MCF 10A (cell line): Measurements from ENCODE around the gene C5orf46. TPM values are rescaled to one million over a fixed set of nuclear protein-coding genes. Genes with fewer than 3 reads are reported as not detected.
"Not testable (repeated sequence)": the region's sequence is repeated elsewhere in the genome, so short reads cannot be mapped to it uniquely, and the experiment has no call there.

ENCODE experiments used
- Bru-seq: library from RNA; stranded (reverse); fragments of 400-500 nt; gene quantifications from one replicate; lab custom pipeline; 2021; lab: Mats Ljungman, UMichigan
- BruChase-seq, 2 experiments: library from RNA; stranded (reverse); fragments of 400-500 nt; gene quantifications; one replicate each; lab custom pipeline; 2021; lab: Mats Ljungman, UMichigan
- BruUV-seq: library from RNA; stranded (reverse); fragments of 400-500 nt; replicated peaks from 2 replicates; lab custom pipeline; 2021; lab: Mats Ljungman, UMichigan
- CTCF ChIA-PET: fragments of 300-600 bp; sonication (Branson Sonifier 250); formaldehyde crosslinking; extraction: SDS; loops from one replicate; lab custom pipeline; 2021; ENCODE audit warnings: antibody characterized with exemption, inconsistent platforms; lab: Yijun Ruan, JAX
- POLR2A ChIA-PET: fragments of 300-600, 350-650 bp; sonication (Branson Sonifier 250); formaldehyde crosslinking; extraction: SDS; loops from one replicate; lab custom pipeline; 2020; ENCODE audit warnings: antibody characterized with exemption, inconsistent platforms; lab: Yijun Ruan, JAX
- DNase-seq: peaks from one replicate; pipeline ENCODE4 v3.0.0-alpha.2; 2018; ENCODE audit not compliant: unreplicated experiment
- H3K27ac Mint-ChIP-seq: one replicate; pipeline ENCODE4 v1.8.0; 2022; ENCODE audit warnings: mild to moderate bottlenecking, low read depth, mixed read lengths; ENCODE audit not compliant: unreplicated experiment
- H3K27me3 Mint-ChIP-seq: one replicate; pipeline ENCODE4 v1.8.0; 2022; ENCODE audit warnings: mixed read lengths; ENCODE audit not compliant: insufficient read depth, unreplicated experiment
- H3K36me3 Mint-ChIP-seq: one replicate; pipeline ENCODE4 v1.8.0; 2022; ENCODE audit warnings: mild to moderate bottlenecking, moderate library complexity, mixed read lengths; ENCODE audit not compliant: insufficient read depth, unreplicated experiment
- H3K4me1 Mint-ChIP-seq: one replicate; pipeline ENCODE4 v1.8.0; 2022; ENCODE audit warnings: mixed read lengths; ENCODE audit not compliant: insufficient read depth, unreplicated experiment
- H3K4me3 Mint-ChIP-seq: one replicate; pipeline ENCODE4 v1.8.0; 2022; ENCODE audit warnings: mild to moderate bottlenecking, moderate library complexity, mixed read lengths; ENCODE audit not compliant: unreplicated experiment
- H3K9me3 Mint-ChIP-seq: one replicate; pipeline ENCODE4 v1.8.0; 2022; ENCODE audit warnings: mixed read lengths; ENCODE audit not compliant: unreplicated experiment
- intact Hi-C: fragments of 100-400 bp; cut with micrococcal nuclease; formaldehyde crosslinking; loops from 2 replicates; pipeline ENCODE4 v1.14.1; 2022
- long read RNA-seq: library from polyadenylated mRNA; stranded (forward); transcript quantifications from one replicate; pipeline ENCODE4 v2.0.0, GENCODE V29; 2022
- total RNA-seq: library from RNA; stranded (reverse); gene quantifications from 2 replicates; pipeline ENCODE4 v1.2.3, GENCODE V29; 2022
- TF ChIP-seq, protein P1 (sequence below): fragments of 200-600 bp; IDR thresholded peaks from one replicate; pipeline ENCODE4 v1.8.0; 2022; ENCODE audit warnings: antibody characterized with exemption, mild to moderate bottlenecking; ENCODE audit not compliant: unreplicated experiment

C5orf46 gene
- total RNA-seq (2.1 and 5.7 TPM in 2 replicates), Bru-seq, nascent RNA (percentile 57 among the genes with signal in this experiment), BruChase-seq, experiment 1, labeled RNA remaining after a 6-hour chase (percentile 42 among the genes with signal in this experiment), BruChase-seq, experiment 2, labeled RNA remaining after a 2-hour chase (percentile 57 among the genes with signal in this experiment)
- long read RNA-seq, transcript C5orf46-203 (2 exons, 573 nt) = major isoform, 7 of 7 reads
- long read RNA-seq, partial matches to known transcripts = 0 of 7 reads
- long read RNA-seq, other reads (novel, unspliced or antisense) = 0 of 7 reads

- Mint-ChIP-seq H3K9me3 (no peaks in the 10 kb centered on the region), H3K4me1 (peaks cover 39% of the 10 kb centered on the region), H3K27me3 (no peaks in the 10 kb centered on the region), H3K36me3 (no peaks in the 10 kb centered on the region), H3K27ac (peak within 1 kb of the TSS; percentile 85), H3K4me3 (peak within 1 kb of the TSS; percentile 69)
- peak; percentile 75 for DNase-seq
- BruUV-seq = no TSS peak
- POLR2A ChIA-PET = interaction anchor here (0.7 to 2.0 kb wide), 7 partner anchors 9 to 188 kb away, joined by 3 to 10 read pairs (median 5); no protein-coding TSS in a partner anchor
- TF ChIP-seq, protein P1, sequence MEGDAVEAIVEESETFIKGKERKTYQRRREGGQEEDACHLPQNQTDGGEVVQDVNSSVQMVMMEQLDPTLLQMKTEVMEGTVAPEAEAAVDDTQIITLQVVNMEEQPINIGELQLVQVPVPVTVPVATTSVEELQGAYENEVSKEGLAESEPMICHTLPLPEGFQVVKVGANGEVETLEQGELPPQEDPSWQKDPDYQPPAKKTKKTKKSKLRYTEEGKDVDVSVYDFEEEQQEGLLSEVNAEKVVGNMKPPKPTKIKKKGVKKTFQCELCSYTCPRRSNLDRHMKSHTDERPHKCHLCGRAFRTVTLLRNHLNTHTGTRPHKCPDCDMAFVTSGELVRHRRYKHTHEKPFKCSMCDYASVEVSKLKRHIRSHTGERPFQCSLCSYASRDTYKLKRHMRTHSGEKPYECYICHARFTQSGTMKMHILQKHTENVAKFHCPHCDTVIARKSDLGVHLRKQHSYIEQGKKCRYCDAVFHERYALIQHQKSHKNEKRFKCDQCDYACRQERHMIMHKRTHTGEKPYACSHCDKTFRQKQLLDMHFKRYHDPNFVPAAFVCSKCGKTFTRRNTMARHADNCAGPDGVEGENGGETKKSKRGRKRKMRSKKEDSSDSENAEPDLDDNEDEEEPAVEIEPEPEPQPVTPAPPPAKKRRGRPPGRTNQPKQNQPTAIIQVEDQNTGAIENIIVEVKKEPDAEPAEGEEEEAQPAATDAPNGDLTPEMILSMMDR = no peak
- intact Hi-C loops = loop anchor here (2.0 kb wide), 1 partner anchor 20 kb away; no protein-coding TSS in a partner anchor
- CTCF ChIA-PET = interaction anchor here (0.6 to 1.8 kb wide), 4 partner anchors 19 to 273 kb away, joined by 3 to 15 read pairs (median 8); no protein-coding TSS in a partner anchor
Observed at GRCh38 chr5:147906326-147907095, at the start of gene C5orf46. TSS of gene C5orf46 (minus strand) at chr5:147906538. CDS start at chr5:147906501, 37 bp downstream.

GRCh38 chr5:147954971-147955370 lies 48.6 kb upstream of the C5orf46 start:
- no peak for DNase-seq
- H3K36me3 Mint-ChIP-seq = no peaks in the 10 kb centered on the region
- TF ChIP-seq, protein P1 = no peak
- H3K9me3 Mint-ChIP-seq = no peaks in the 10 kb centered on the region
- ChIA-PET CTCF (interaction anchor here (1.4 to 7.0 kb wide), 6 partner anchors 97 to 776 kb away, joined by 4 to 110 read pairs (median 5); no protein-coding TSS in a partner anchor), POLR2A (interaction anchor here (0.6 to 5.2 kb wide), 4 partner anchors 34 to 428 kb away, joined by 3 to 18 read pairs (median 12); no protein-coding TSS in a partner anchor)
- intact Hi-C loops = loop anchor here (10.0 kb wide), 1 partner anchor 770 kb away; no protein-coding TSS in a partner anchor
- no peaks in the 10 kb centered on the region for H3K27me3 Mint-ChIP-seq
- H3K4me1 Mint-ChIP-seq = peaks cover 22% of the 10 kb centered on the region
- no TSS peak for BruUV-seq
- no peak overlapping the region for H3K4me3 Mint-ChIP-seq
- no peak overlapping the region for H3K27ac Mint-ChIP-seq

GRCh38 chr5:147949711-147950573 lies 43.6 kb upstream of the C5orf46 start:
- CTCF ChIA-PET = interaction anchor here (0.6 to 4.1 kb wide), 27 partner anchors 8 to 1176 kb away, joined by 3 to 86 read pairs (median 4); no protein-coding TSS in a partner anchor
- POLR2A ChIA-PET = interaction anchor here (0.9 to 1.2 kb wide), 3 partner anchors 53 to 158 kb away, joined by 4 to 7 read pairs (median 4); no protein-coding TSS in a partner anchor
- BruUV-seq = no TSS peak
- peaks cover 5% of the 10 kb centered on the region for H3K4me1 Mint-ChIP-seq
- H3K9me3 Mint-ChIP-seq = no peaks in the 10 kb centered on the region
- no peaks in the 10 kb centered on the region for H3K27me3 Mint-ChIP-seq
- no peak overlapping the region for H3K4me3 Mint-ChIP-seq
- TF ChIP-seq, protein P1 = peak; percentile 86
- peak; percentile 73 for DNase-seq
- no peaks in the 10 kb centered on the region for H3K36me3 Mint-ChIP-seq
- peak overlapping the region; percentile 54 for H3K27ac Mint-ChIP-seq
- intact Hi-C loops = loop anchor here (1.0 to 10.0 kb wide), 5 partner anchors 157 to 775 kb away; no protein-coding TSS in a partner anchor

- CTCF ChIA-PET = interaction anchor here (0.6 to 4.1 kb wide), 9 partner anchors 10 to 233 kb away, joined by 3 to 86 read pairs (median 4); partner anchors contain the start of gene SPINK5
- BruUV-seq, H3K9me3 Mint-ChIP-seq, H3K27me3 Mint-ChIP-seq, POLR2A ChIA-PET, intact Hi-C loops, H3K36me3 Mint-ChIP-seq, DNase-seq, H3K4me1 Mint-ChIP-seq, H3K27ac Mint-ChIP-seq, H3K4me3 Mint-ChIP-seq: not testable (repeated sequence)
Observed at GRCh38 chr5:147946658-147947274, 40.4 kb upstream of the C5orf46 start.
